ENCODE results near the gene EED.
A peak's percentile ranks its signal among the peaks of the same experiment; 100 is the strongest.

The EED gene

GRCh38 chr11:86244522-86245368, at the start of gene EED:
EED (plus strand) TSS chr11:86244753; CDS start chr11:86245230, 477 bp downstream.
- DNase-seq: peak; percentile 95

DNA sequence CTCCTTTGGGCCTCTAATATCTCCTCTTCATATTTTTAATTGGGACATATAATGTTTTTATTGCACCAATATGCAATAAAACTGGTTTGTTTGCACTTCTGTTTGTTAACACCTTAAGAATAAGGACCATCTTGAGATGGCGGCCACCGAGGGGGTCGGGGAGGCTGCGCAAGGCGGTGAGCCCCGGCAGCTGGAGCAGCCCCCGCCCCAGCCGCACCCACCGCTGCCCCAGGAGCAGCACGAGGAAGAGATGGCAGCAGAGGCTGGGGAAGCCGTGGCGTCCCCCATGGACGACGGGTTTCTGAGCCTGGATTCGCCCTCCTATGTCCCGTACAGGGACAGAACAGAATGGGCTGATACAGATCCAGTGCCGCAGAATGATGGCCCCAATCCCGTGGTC, 49.6 kb upstream of the EED start:
- no peak for DNase-seq

DNA sequence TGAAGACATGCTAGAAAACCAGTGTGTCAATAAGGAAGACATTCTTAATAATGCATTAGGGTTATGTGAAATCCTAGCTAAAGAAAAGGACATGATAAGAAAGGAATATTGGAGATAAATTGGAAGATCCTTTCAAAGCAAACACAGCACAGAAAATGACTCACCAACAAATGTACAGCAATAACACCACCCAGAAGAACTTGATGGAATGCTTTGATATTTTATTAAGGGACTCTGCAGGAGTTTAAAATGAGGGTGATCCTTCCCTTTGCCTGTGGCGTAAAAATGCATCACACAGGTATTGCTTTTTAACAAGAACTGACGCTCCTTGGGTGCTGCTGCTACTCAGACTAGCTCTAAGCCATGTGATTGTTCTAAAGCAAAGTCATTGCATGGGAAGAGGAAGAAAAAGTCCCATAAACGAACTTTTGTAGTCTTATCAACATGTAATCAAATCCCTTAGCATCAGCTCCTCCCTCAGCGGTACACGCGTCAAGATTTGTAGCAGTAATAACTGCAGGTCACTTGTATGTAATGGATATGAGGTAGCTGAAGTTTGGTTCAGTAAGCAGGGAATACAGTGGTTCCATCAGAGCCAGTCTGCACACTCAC, 48.4 kb upstream of the EED start:
- DNase-seq: no peak

DNA sequence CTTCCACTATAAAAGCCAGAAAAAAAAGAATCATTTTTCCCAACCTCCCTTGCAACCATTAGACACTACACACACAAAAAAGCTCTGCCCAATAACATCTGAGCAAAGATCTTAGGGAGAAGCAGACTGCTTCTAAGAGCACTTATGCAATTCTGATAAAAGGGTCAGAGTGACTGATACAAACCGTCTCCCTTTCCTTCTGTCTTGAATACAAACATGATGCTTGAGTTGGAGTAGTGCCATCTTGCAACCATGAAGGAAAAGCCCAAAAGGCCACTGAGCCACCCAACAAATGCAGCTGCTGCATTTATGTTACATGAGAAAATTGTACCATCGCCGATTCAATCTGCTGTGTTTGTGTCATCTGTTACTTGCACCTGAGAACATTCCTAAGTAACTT, 47.6 kb upstream of the EED start:
- no peak for DNase-seq

DNA sequence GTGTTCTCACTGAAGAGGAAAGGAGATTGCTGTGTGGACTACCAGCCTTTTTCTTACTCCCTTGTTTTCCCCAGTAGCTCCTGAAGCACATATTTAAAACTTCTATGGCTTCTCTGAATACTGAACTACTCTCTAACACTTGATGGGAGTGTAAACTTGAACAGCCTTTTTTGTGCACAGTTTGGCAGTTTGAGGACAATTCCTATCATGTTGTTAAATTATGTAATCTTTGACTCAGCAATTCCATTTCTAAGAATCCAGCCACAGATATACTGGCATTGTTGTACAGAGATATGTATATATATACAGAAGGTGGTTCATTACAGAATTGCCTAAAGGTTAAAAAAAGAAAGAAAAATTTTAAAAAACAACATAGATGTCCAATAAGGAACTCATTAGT, 47.1 kb upstream of the EED start:
- DNase-seq: no peak

DNA sequence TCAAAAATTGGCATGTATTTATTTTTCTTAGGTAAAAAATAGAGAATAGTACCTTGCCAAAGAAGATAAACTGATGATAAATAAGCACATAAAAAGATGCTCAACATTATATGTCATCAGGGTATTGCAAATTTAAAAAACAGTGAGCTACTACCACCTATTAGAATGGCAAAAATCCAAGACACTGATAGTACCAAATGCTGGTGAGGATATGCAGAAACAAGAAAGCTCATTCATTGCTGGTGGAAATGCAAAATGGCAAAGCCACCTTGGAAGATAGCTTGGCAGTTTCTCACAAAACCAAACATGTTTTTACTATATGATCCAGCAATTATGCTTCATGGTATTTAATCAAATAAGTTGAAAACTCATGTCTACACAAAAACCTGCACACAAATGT, 46.4 kb upstream of the EED start:
- no peak for DNase-seq

- DNase-seq: no peak
Observed at GRCh38 chr11:86199354-86199753, 45.2 kb upstream of the EED start.

DNA sequence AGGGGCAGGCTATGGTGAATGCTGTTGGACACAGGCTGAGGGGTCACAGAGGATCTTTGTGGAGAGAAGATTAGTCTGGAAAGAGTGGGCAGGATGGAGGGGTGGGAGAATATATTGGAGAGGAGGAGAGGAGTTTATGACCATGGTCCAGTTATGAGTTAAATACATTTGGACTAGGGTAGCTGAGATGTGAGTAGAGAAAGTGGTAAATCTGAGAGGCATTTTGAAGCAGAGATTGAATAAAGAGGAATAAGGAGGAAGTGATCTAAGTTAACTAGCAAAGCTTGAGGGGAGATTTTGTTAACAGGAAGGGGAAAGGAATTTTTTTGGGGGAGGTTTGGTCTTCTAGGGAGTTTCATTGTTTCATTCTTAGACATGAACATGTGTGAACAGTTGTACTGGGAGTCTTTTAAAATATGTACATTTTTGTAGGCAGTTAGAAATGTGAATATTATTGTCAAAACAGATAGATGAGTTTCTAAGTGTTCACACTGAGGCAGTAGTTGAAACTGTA, 43.1 kb upstream of the EED start:
- DNase-seq: no peak

- no peak for DNase-seq
Observed at GRCh38 chr11:86202013-86202336, 42.6 kb upstream of the EED start.

- no peak for DNase-seq
Observed at GRCh38 chr11:86204356-86204755, 40.2 kb upstream of the EED start.

GRCh38 chr11:86205421-86206336, 38.9 kb upstream of the EED start:
- DNase-seq: no peak

GRCh38 chr11:86206337-86206695, 38.2 kb upstream of the EED start:
- DNase-seq: no peak

DNA sequence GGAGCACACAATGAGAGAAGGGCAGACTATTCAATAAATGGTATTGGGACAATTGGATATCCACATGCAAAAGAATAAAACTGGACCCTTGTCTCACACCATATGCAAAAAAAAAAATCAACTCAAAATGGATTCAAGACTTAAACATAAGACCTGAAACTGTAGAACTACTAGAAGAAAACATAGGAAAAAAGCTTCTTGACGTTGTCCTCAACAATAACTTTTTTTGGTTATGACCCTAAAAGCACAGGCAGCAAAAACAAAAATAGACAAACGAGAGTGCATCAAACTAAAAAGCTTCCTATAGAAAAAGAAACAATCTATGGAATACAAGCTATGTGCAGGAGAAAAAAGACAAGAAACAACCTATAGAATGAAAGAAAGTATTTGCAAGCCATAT, 37.1 kb upstream of the EED start:
- DNase-seq: no peak

GRCh38 chr11:86208572-86208971, 36.0 kb upstream of the EED start:
- DNase-seq: no peak

- no peak for DNase-seq
Observed at GRCh38 chr11:86209806-86210657, 34.5 kb upstream of the EED start.

GRCh38 chr11:86210898-86211297, 33.7 kb upstream of the EED start:
- no peak for DNase-seq

DNA sequence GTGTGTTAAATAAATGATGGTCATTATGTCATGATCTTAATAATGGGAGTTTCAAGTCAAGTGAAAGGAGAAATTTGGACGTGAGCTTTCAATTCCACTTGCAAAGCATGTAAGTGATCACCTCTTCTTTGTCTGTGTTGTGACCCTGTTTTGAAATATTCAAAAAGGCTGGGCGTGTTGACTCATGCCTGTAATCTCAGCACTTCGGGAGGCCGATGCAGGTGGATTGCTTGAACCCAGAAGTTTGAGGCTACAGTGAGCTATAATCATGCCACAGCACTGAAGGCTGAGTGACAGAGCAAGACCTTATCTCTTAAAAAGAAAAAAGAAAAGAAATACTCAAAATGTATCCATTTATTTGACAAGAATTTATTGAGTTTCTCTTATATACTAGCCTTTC, 32.9 kb upstream of the EED start:
- no peak for DNase-seq

DNA sequence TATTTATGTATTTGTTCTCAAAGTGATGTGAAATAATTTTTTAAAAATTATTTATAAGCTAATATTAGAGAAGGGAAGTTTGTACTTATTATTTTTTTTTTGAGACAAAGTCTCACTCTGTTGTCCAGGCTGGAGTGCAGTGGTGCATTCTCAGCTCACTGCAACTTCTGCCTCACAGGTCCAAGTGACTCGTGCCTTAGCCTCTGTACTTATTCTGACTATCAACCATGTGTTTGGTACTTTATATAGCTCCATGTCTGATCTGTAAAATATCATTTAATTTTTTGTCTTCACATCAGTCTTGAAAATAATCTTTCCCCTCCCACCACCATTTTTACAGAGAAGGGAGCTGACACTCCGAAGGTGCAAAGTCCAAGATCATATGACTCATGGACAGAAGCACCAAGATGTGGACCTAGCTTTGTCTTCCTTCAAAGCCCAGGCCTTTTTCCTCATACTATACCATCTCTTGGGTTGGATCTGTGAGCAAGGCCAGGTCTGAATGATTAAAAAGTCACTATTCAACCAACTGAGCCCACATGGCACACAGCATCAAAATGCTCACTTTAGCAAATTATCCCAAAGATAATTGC, 32.4 kb upstream of the EED start:
- no peak for DNase-seq

GRCh38 chr11:86214710-86215109, 29.8 kb upstream of the EED start:
- no peak for DNase-seq

GRCh38 chr11:86218125-86219084, 26.1 kb upstream of the EED start:
- DNase-seq: peak; percentile 72
